Activated T-helper 1 cell treated with anti-CD3 and anti-CD28 coated beads, Interleukin-12 subunit alpha, Interleukin-12 subunit beta, Interleukin-2, Interleukin-4 antibody, amounts not matched to agents 30 ng/mL and 10 ng/mL and 1 ng/mL, durations not matched to agents 14 hours and 24 hours and 36 hours (primary cell): ENCODE data around the gene PDSS2. TPM values are rescaled to one million over a fixed set of nuclear protein-coding genes. Genes with fewer than 3 reads are reported as not detected.
A peak's percentile ranks its signal among the peaks of the same experiment; 100 is the strongest.

Source experiments
- DNase-seq: peaks from one replicate; pipeline ENCODE4 v3.0.0; 2021; ENCODE audit warnings: low spot score
- H3K27ac Mint-ChIP-seq: one replicate; pipeline ENCODE4 v1.8.0; 2021; ENCODE audit warnings: mild to moderate bottlenecking, mixed read lengths
- H3K27me3 Mint-ChIP-seq: one replicate; pipeline ENCODE4 v1.8.0; 2022; ENCODE audit warnings: mild to moderate bottlenecking, moderate library complexity, mixed read lengths; ENCODE audit not compliant: insufficient read depth
- H3K36me3 Mint-ChIP-seq: one replicate; pipeline ENCODE4 v1.8.0; 2021; ENCODE audit warnings: low read depth, mixed read lengths
- H3K4me1 Mint-ChIP-seq: one replicate; pipeline ENCODE4 v1.8.0; 2021; ENCODE audit warnings: low read depth, mixed read lengths
- H3K4me3 Mint-ChIP-seq: one replicate; pipeline ENCODE4 v1.8.0; 2021; ENCODE audit warnings: mild to moderate bottlenecking, moderate library complexity, mixed read lengths
- H3K9me3 Mint-ChIP-seq: one replicate; pipeline ENCODE4 v1.8.0; 2021; ENCODE audit warnings: mixed read lengths
- intact Hi-C: fragments of 100-400 bp; cut with micrococcal nuclease; formaldehyde crosslinking; loops from one replicate; pipeline ENCODE4 v1.15.1; 2024
- total RNA-seq: library from RNA; stranded (reverse); gene quantifications from 2 replicates; pipeline ENCODE4 v1.2.3, GENCODE V29; 2022

Gene PDSS2
- total RNA-seq, 1 donor from 2014 or later, result 11.8 TPM

GRCh38 chr6:107114926-107115694 lies 344.3 kb downstream of the PDSS2 start, which contains the start of gene BEND3:
TSS of gene BEND3 (minus strand) at chr6:107115515. CDS start at chr6:107099285, 16,230 bp downstream.
- peak within 1 kb of the TSS; percentile 80 for H3K27ac Mint-ChIP-seq

GRCh38 chr6:107114213-107114925 lies 345.0 kb downstream of the PDSS2 start:
- DNase-seq, result peak; percentile 70
- H3K36me3 Mint-ChIP-seq, result peaks cover 1% of the 10 kb centered on the region
- H3K27ac Mint-ChIP-seq, result peak overlapping the region; percentile 77
- H3K4me3 Mint-ChIP-seq, result peak overlapping the region; percentile 82
- intact Hi-C loops, result loop anchor here (1.0 to 10.0 kb wide), 5 partner anchors 50 to 590 kb away; partner anchors contain the start of genes MTRES1, QRSL1 and RTN4IP1
- peaks cover 26% of the 10 kb centered on the region for H3K4me1 Mint-ChIP-seq
- H3K9me3 Mint-ChIP-seq, result no peaks in the 10 kb centered on the region
- peaks cover 18% of the 10 kb centered on the region for H3K27me3 Mint-ChIP-seq

More at GRCh38 chr6:107114926-107115694, 344.3 kb downstream of the PDSS2 start, which contains the start of gene BEND3:
- DNase-seq, result peak; percentile 37
- Mint-ChIP-seq H3K4me3 (peak within 1 kb of the TSS; percentile 84), H3K9me3 (no peaks in the 10 kb centered on the region), H3K4me1 (peaks cover 24% of the 10 kb centered on the region), H3K27me3 (peaks cover 18% of the 10 kb centered on the region), H3K36me3 (peaks cover 1% of the 10 kb centered on the region)
- intact Hi-C loops, result loop anchor here (1.0 to 10.0 kb wide), 6 partner anchors 50 to 842 kb away; partner anchors contain the start of genes MTRES1, QRSL1, RTN4IP1 and SEC63

- DNase-seq, result no peak
- Mint-ChIP-seq H3K27ac (no peak overlapping the region), H3K36me3 (peaks cover 1% of the 10 kb centered on the region), H3K27me3 (no peaks in the 10 kb centered on the region), H3K4me1 (peaks cover 13% of the 10 kb centered on the region), H3K4me3 (no peak overlapping the region), H3K9me3 (no peaks in the 10 kb centered on the region)
- intact Hi-C loops, result loop anchor here (10.0 kb wide), 1 partner anchor 585 kb away; no protein-coding TSS in a partner anchor
Measured at GRCh38 chr6:107110200-107110599, 349.2 kb downstream of the PDSS2 start.

GRCh38 chr6:107108201-107108890 lies 351.0 kb downstream of the PDSS2 start:
- H3K27ac Mint-ChIP-seq, result no peak overlapping the region
- intact Hi-C loops, result no loop called here
- H3K27me3 Mint-ChIP-seq, result no peaks in the 10 kb centered on the region
- H3K4me3 Mint-ChIP-seq, result no peak overlapping the region
- H3K9me3 Mint-ChIP-seq, result no peaks in the 10 kb centered on the region
- peaks cover 1% of the 10 kb centered on the region for H3K36me3 Mint-ChIP-seq
- H3K4me1 Mint-ChIP-seq, result peaks cover 5% of the 10 kb centered on the region
- DNase-seq, result no peak

- Mint-ChIP-seq H3K4me3 (no peak overlapping the region), H3K9me3 (no peaks in the 10 kb centered on the region), H3K27ac (no peak overlapping the region), H3K36me3 (peaks cover 1% of the 10 kb centered on the region), H3K27me3 (no peaks in the 10 kb centered on the region), H3K4me1 (peaks cover 4% of the 10 kb centered on the region)
- intact Hi-C loops, result no loop called here
- no peak for DNase-seq
Measured at GRCh38 chr6:107107791-107108190, 351.6 kb downstream of the PDSS2 start.

GRCh38 chr6:107106165-107106564 lies 353.2 kb downstream of the PDSS2 start:
- no peak overlapping the region for H3K27ac Mint-ChIP-seq
- H3K27me3 Mint-ChIP-seq, result no peaks in the 10 kb centered on the region
- H3K9me3 Mint-ChIP-seq, result no peaks in the 10 kb centered on the region
- H3K4me1 Mint-ChIP-seq, result peaks cover 4% of the 10 kb centered on the region
- DNase-seq, result no peak
- no peak overlapping the region for H3K4me3 Mint-ChIP-seq
- H3K36me3 Mint-ChIP-seq, result peaks cover 1% of the 10 kb centered on the region
- intact Hi-C loops, result no loop called here

- intact Hi-C loops, result no loop called here
- Mint-ChIP-seq H3K27ac (no peak overlapping the region), H3K36me3 (peaks cover 1% of the 10 kb centered on the region)
Measured at GRCh38 chr6:107105511-107106116, 353.8 kb downstream of the PDSS2 start.

GRCh38 chr6:107103082-107103481 lies 356.3 kb downstream of the PDSS2 start:
- no peak for DNase-seq
- no peak overlapping the region for H3K4me3 Mint-ChIP-seq
- H3K27ac Mint-ChIP-seq, result no peak overlapping the region
- H3K4me1 Mint-ChIP-seq, result peaks cover 9% of the 10 kb centered on the region
- intact Hi-C loops, result no loop called here
- peaks cover 3% of the 10 kb centered on the region for H3K36me3 Mint-ChIP-seq
- H3K9me3 Mint-ChIP-seq, result no peaks in the 10 kb centered on the region
- H3K27me3 Mint-ChIP-seq, result no peaks in the 10 kb centered on the region

More at GRCh38 chr6:107105511-107106116, 353.8 kb downstream of the PDSS2 start:
- Mint-ChIP-seq H3K27me3 (no peaks in the 10 kb centered on the region), H3K4me1 (peaks cover 4% of the 10 kb centered on the region), H3K4me3 (no peak overlapping the region), H3K9me3 (no peaks in the 10 kb centered on the region)
- no peak for DNase-seq

Other genes with a start within 250 kb of the PDSS2 start
- gene SOBP, start 30.6 kb upstream of the PDSS2 start, total RNA-seq, result 0.15 and 0.16 TPM in 2 replicates